HepG2 (cell line): ENCODE results near the gene FDPS. TPM values are rescaled to one million over a fixed set of nuclear protein-coding genes. Genes with fewer than 3 reads are reported as not detected.
A peak's percentile ranks its signal among the peaks of the same experiment; 100 is the strongest.

ENCODE experiments used
- KLF13 ChIP-seq: sonication (generic); formaldehyde crosslinking; IDR thresholded peaks from 2 replicates; pipeline ENCODE4 v1.4.0; 2020; ENCODE audit warnings: mild to moderate bottlenecking, missing genetic modification reagents
- MYNN ChIP-seq: sonication (generic); formaldehyde crosslinking; IDR thresholded peaks from 2 replicates; pipeline ENCODE4 v1.4.0; 2020; ENCODE audit warnings: mild to moderate bottlenecking, low read depth, missing genetic modification reagents
- NCOA2 ChIP-seq: sonication (generic); formaldehyde crosslinking; IDR thresholded peaks from 2 replicates; pipeline ENCODE4 v1.8.0; 2022; ENCODE audit warnings: inconsistent platforms
- PHB2 ChIP-seq: fragments of 450-650 bp; IDR thresholded peaks from 2 replicates; pipeline ENCODE4 v1.6.1; 2018; ENCODE audit not compliant: partially characterized antibody
- TCF7 ChIP-seq: sonication (generic); IDR thresholded peaks from 2 replicates; pipeline ENCODE4 v1.6.1; 2016; ENCODE audit warnings: antibody characterized with exemption, low read depth
- ZFP36L2 ChIP-seq: sonication (generic); formaldehyde crosslinking; IDR thresholded peaks from 2 replicates; pipeline ENCODE4 v1.4.0; 2020; ENCODE audit warnings: missing genetic modification reagents
- ZFP37 ChIP-seq: sonication (generic); formaldehyde crosslinking; IDR thresholded peaks from 2 replicates; pipeline ENCODE4 v1.4.0; 2020; ENCODE audit warnings: missing genetic modification reagents, borderline replicate concordance
- ZKSCAN5 ChIP-seq: sonication (generic); formaldehyde crosslinking; IDR thresholded peaks from 2 replicates; pipeline ENCODE4 v1.5.1; 2020; ENCODE audit warnings: mild to moderate bottlenecking, missing genetic modification reagents
- ZNF530 ChIP-seq: sonication (generic); formaldehyde crosslinking; IDR thresholded peaks from 2 replicates; pipeline ENCODE4 v1.5.0; 2020; ENCODE audit warnings: low read depth, mild to moderate bottlenecking, missing genetic modification reagents
- polyA plus RNA-seq, 8 experiments: library from polyadenylated mRNA; depleted of rRNA in 3 of 8; stranded (reverse) in 7 of 8; unstranded in 1 of 8; fragments of >200 nt; fragmentation: Illumina TruSeq in 4 of 8; extraction: Trizol in 4 of 8; gene quantifications; 2 replicates each; pipeline versions ENCODE4 v1.2.1 to v1.2.3, GENCODE V29; 2011 to 2016; ENCODE audit warnings: low read depth in 4 of 8, missing spikeins in 1 of 8, mixed read lengths in 1 of 8; ENCODE audit not compliant: insufficient read depth in 1 of 8
- total RNA-seq, 5 experiments: library from RNA; depleted of rRNA; stranded (reverse); fragments of >200 nt; fragmentation: Illumina TruSeq; extraction: Trizol; gene quantifications; 2 replicates each; pipeline ENCODE4 v1.2.3, GENCODE V29; 2016; ENCODE audit warnings: low read depth in 1 of 5
- TF ChIP-seq, protein P1 (sequence below): sonication (generic); formaldehyde crosslinking; IDR thresholded peaks from 2 replicates; pipeline ENCODE4 v1.4.0; 2020; ENCODE audit warnings: missing genetic modification reagents
- TF ChIP-seq, protein P2 (sequence below): sonication (generic); formaldehyde crosslinking; IDR thresholded peaks from 2 replicates; pipeline ENCODE4 v1.5.0; 2020; ENCODE audit warnings: missing genetic modification reagents
- TF ChIP-seq, protein P3 (sequence below): sonication (generic); formaldehyde crosslinking; IDR thresholded peaks from 2 replicates; pipeline ENCODE4 v1.5.1; 2020; ENCODE audit warnings: mild to moderate bottlenecking, missing genetic modification reagents, borderline replicate concordance
- TF ChIP-seq, protein P4 (sequence below): IDR thresholded peaks from 2 replicates; pipeline ENCODE4 v1.6.1; 2018; ENCODE audit warnings: missing genetic modification reagents, mild to moderate bottlenecking, missing compliant biosample characterization
- TF ChIP-seq, protein P5 (sequence below): IDR thresholded peaks from 2 replicates; pipeline ENCODE4 v1.6.1; 2012; ENCODE audit warnings: low read depth, low read length, improper control_type of control experiment

Gene FDPS
- total and polyA plus RNA-seq, 2 of the 13 experiments (the other 11 are each of a cell fraction or from before 2014, with no cell fraction given): 264 to 519 TPM

DNA sequence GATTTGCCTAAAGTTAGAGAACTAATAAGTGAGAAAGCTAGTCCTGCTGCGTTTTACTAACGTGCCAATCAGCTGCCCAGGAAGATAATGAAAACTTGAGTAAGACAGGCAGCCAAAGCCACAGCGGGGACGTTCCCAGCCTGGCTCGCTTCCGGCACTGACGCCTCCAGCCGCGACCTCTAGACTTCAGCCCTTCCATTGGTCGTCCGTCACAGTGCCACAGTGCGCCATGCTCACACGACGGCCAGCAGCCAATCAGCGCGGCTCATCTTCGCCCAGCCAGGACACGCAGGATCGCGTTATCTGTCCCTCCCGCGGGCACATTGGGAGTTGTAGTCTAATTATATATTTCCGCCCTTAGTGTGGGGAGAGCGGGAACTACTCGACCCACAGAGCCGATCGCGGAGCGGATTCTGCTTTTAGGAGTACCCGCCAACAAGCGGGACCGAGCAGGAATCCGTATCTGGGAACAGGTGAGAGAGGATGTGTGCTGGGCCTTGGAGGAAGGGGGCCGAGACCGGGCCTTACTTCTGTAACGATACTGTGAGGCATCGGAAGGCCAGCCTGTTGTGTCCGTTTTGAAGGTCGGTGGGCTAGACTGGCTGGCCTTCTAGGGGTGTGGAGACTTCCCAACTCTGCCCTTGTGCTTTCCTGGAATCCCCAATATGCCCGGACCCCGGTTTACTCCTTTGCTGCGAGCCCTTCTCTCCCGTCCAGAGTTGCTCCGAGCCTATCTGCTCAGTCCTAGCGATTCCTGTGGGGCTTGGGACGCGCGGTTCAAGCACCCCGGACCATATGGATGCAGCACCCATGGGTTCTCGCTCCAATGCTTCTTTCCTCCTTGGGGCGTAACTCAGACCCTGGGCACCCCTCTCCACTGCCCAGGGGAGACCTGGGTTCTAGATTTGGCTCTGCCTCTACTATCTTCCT is at the start of gene FDPS (continued):
- TF ChIP-seq, protein P1, sequence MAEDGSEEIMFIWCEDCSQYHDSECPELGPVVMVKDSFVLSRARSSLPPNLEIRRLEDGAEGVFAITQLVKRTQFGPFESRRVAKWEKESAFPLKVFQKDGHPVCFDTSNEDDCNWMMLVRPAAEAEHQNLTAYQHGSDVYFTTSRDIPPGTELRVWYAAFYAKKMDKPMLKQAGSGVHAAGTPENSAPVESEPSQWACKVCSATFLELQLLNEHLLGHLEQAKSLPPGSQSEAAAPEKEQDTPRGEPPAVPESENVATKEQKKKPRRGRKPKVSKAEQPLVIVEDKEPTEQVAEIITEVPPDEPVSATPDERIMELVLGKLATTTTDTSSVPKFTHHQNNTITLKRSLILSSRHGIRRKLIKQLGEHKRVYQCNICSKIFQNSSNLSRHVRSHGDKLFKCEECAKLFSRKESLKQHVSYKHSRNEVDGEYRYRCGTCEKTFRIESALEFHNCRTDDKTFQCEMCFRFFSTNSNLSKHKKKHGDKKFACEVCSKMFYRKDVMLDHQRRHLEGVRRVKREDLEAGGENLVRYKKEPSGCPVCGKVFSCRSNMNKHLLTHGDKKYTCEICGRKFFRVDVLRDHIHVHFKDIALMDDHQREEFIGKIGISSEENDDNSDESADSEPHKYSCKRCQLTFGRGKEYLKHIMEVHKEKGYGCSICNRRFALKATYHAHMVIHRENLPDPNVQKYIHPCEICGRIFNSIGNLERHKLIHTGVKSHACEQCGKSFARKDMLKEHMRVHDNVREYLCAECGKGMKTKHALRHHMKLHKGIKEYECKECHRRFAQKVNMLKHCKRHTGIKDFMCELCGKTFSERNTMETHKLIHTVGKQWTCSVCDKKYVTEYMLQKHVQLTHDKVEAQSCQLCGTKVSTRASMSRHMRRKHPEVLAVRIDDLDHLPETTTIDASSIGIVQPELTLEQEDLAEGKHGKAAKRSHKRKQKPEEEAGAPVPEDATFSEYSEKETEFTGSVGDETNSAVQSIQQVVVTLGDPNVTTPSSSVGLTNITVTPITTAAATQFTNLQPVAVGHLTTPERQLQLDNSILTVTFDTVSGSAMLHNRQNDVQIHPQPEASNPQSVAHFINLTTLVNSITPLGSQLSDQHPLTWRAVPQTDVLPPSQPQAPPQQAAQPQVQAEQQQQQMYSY: peak; percentile 33; the same call in 1 of the 2 replicates
- TF ChIP-seq KLF13 (no peak), PHB2 (no peak), MYNN (CRISPR knock-in tag) (no peak), NCOA2 (CRISPR knock-in tag) (peak; percentile 59; the same call in 1 of the 2 replicates), ZFP37 (CRISPR knock-in tag) (no peak), ZFP36L2 (CRISPR knock-in tag) (no peak), TCF7 (no peak), ZKSCAN5 (CRISPR knock-in tag) (no peak; the same call in 1 of the 2 replicates), ZNF530 (CRISPR knock-in tag) (no peak)
- TF ChIP-seq, protein P2, sequence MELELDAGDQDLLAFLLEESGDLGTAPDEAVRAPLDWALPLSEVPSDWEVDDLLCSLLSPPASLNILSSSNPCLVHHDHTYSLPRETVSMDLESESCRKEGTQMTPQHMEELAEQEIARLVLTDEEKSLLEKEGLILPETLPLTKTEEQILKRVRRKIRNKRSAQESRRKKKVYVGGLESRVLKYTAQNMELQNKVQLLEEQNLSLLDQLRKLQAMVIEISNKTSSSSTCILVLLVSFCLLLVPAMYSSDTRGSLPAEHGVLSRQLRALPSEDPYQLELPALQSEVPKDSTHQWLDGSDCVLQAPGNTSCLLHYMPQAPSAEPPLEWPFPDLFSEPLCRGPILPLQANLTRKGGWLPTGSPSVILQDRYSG (CRISPR knock-in tag): no peak
- TF ChIP-seq, protein P3, sequence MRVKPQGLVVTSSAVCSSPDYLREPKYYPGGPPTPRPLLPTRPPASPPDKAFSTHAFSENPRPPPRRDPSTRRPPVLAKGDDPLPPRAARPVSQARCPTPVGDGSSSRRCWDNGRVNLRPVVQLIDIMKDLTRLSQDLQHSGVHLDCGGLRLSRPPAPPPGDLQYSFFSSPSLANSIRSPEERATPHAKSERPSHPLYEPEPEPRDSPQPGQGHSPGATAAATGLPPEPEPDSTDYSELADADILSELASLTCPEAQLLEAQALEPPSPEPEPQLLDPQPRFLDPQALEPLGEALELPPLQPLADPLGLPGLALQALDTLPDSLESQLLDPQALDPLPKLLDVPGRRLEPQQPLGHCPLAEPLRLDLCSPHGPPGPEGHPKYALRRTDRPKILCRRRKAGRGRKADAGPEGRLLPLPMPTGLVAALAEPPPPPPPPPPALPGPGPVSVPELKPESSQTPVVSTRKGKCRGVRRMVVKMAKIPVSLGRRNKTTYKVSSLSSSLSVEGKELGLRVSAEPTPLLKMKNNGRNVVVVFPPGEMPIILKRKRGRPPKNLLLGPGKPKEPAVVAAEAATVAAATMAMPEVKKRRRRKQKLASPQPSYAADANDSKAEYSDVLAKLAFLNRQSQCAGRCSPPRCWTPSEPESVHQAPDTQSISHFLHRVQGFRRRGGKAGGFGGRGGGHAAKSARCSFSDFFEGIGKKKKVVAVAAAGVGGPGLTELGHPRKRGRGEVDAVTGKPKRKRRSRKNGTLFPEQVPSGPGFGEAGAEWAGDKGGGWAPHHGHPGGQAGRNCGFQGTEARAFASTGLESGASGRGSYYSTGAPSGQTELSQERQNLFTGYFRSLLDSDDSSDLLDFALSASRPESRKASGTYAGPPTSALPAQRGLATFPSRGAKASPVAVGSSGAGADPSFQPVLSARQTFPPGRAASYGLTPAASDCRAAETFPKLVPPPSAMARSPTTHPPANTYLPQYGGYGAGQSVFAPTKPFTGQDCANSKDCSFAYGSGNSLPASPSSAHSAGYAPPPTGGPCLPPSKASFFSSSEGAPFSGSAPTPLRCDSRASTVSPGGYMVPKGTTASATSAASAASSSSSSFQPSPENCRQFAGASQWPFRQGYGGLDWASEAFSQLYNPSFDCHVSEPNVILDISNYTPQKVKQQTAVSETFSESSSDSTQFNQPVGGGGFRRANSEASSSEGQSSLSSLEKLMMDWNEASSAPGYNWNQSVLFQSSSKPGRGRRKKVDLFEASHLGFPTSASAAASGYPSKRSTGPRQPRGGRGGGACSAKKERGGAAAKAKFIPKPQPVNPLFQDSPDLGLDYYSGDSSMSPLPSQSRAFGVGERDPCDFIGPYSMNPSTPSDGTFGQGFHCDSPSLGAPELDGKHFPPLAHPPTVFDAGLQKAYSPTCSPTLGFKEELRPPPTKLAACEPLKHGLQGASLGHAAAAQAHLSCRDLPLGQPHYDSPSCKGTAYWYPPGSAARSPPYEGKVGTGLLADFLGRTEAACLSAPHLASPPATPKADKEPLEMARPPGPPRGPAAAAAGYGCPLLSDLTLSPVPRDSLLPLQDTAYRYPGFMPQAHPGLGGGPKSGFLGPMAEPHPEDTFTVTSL (CRISPR knock-in tag): no peak
- TF ChIP-seq, protein P4, sequence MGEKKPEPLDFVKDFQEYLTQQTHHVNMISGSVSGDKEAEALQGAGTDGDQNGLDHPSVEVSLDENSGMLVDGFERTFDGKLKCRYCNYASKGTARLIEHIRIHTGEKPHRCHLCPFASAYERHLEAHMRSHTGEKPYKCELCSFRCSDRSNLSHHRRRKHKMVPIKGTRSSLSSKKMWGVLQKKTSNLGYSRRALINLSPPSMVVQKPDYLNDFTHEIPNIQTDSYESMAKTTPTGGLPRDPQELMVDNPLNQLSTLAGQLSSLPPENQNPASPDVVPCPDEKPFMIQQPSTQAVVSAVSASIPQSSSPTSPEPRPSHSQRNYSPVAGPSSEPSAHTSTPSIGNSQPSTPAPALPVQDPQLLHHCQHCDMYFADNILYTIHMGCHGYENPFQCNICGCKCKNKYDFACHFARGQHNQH: 0 out of 2 replicates have a peak, but pooled peaks have one; percentile 38
- TF ChIP-seq, protein P5, sequence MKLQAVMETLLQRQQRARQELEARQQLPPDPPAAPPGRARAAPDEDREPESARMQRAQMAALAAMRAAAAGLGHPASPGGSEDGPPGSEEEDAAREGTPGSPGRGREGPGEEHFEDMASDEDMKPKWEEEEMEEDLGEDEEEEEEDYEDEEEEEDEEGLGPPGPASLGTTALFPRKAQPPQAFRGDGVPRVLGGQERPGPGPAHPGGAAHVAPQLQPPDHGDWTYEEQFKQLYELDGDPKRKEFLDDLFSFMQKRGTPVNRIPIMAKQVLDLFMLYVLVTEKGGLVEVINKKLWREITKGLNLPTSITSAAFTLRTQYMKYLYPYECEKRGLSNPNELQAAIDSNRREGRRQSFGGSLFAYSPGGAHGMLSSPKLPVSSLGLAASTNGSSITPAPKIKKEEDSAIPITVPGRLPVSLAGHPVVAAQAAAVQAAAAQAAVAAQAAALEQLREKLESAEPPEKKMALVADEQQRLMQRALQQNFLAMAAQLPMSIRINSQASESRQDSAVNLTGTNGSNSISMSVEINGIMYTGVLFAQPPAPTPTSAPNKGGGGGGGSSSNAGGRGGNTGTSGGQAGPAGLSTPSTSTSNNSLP: 0 out of 2 replicates have a peak, but pooled peaks have one; percentile 40
